Neural progenitor cell (in vitro differentiated cells): ENCODE measurements around the gene PRX.

ENCODE experiments used
- CTCF ChIP-seq: fragments of 200-600 bp; sonication (generic); IDR thresholded peaks from 2 replicates; pipeline ENCODE4 v1.5.1; 2017; ENCODE audit warnings: antibody characterized with exemption, mild to moderate bottlenecking
- EZH2 ChIP-seq: fragments of 200-600 bp; sonication (generic); IDR thresholded peaks from 2 replicates; pipeline ENCODE4 v1.6.1; 2017; ENCODE audit warnings: antibody characterized with exemption, mild to moderate bottlenecking, moderate library complexity

DNA sequence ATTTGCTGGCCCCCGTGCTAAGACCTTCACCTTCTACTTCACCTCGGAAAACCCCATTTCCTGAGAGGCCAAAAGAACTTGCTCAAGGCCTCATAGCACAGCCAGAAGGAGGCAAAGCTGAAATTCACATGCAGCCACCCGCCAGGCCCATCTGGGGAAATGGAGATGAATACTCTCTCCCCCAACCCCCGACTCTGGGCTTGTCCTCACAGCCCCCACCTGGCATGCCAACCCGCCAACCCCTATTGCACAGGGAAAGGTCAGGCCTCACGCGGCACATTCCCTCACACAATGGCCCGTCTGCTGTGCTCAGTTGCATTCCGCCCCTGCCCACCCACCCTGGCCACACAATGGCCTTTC, 3.2 kb downstream of the PRX start:
- TF ChIP-seq CTCF (no peak), EZH2 (no peak)
